DND-41 (cell line): Measurements from ENCODE around the gene RNF217.

ENCODE experiments used
- ATAC-seq: fragments of 200-7000 bp; cut with Tn5 transposase; 3 replicates; pipeline ENCODE4 v1.9.1; 2021; ENCODE audit warnings: low read depth; ENCODE audit not compliant: insufficient read depth
- DNase-seq: peaks from one replicate; pipeline ENCODE4 v3.0.0-alpha.2; 2020
- H2AFZ ChIP-seq: 2 replicates; pipeline ENCODE4 v1.6.0; 2012; ENCODE audit warnings: low read depth, low read length
- H3K27ac ChIP-seq: 2 replicates; pipeline ENCODE4 v1.5.1; 2012; ENCODE audit warnings: low read length, inconsistent platforms
- H3K27me3 ChIP-seq: fragments of 200-600 bp; sonication (generic); 2 replicates; pipeline ENCODE4 v1.6.0; 2012; ENCODE audit warnings: low read length, mild to moderate bottlenecking, inconsistent platforms; ENCODE audit not compliant: insufficient read depth, poor library complexity
- H3K36me3 ChIP-seq: 2 replicates; pipeline ENCODE4 v1.5.1; 2012; ENCODE audit warnings: low read length, inconsistent platforms; ENCODE audit not compliant: insufficient read depth
- H3K4me1 ChIP-seq: 2 replicates; pipeline ENCODE4 v1.5.1; 2012; ENCODE audit warnings: mild to moderate bottlenecking, low read length; ENCODE audit not compliant: insufficient read depth
- H3K4me2 ChIP-seq: 2 replicates; pipeline ENCODE4 v1.6.0; 2012; ENCODE audit warnings: mild to moderate bottlenecking, moderate library complexity, low read length, inconsistent platforms; ENCODE audit not compliant: insufficient read depth
- H3K4me3 ChIP-seq, 2 experiments: fragments of 200-600 bp in 1 of 2; shearing (Covaris generic) in 1 of 2; 2 replicates each; pipeline ENCODE4 v1.5.1; 2012 to 2016; ENCODE audit warnings: inconsistent platforms in 2 of 2, low read length in 2 of 2, mild to moderate bottlenecking in 2 of 2, low read depth in 1 of 2, moderate library complexity in 1 of 2
- H3K79me2 ChIP-seq: 2 replicates; pipeline ENCODE4 v1.6.0; 2012; ENCODE audit warnings: low read length, inconsistent platforms; ENCODE audit not compliant: insufficient read depth
- H3K9ac ChIP-seq: 2 replicates; pipeline ENCODE4 v1.6.0; 2012; ENCODE audit warnings: low read depth, mild to moderate bottlenecking, inconsistent platforms, low read length, moderate library complexity
- H3K9me3 ChIP-seq: 2 replicates; pipeline ENCODE4 v1.5.1; 2012; ENCODE audit warnings: low read length, moderate library complexity, mild to moderate bottlenecking, inconsistent platforms; ENCODE audit not compliant: insufficient read depth, severe bottlenecking
- H4K20me1 ChIP-seq: 2 replicates; pipeline ENCODE4 v1.6.0; 2012; ENCODE audit warnings: low read length; ENCODE audit not compliant: insufficient read depth
- EZH2 ChIP-seq: IDR thresholded peaks from 3 replicates; pipeline ENCODE4 v1.6.1; 2012; ENCODE audit warnings: borderline replicate concordance, low read depth, mild to moderate bottlenecking, moderate library complexity, low read length, inconsistent platforms; ENCODE audit not compliant: severe bottlenecking
- TF ChIP-seq, protein P1 (sequence below): IDR thresholded peaks from 2 replicates; pipeline ENCODE4 v1.5.1; 2012; ENCODE audit warnings: borderline replicate concordance, low read length, moderate library complexity, mild to moderate bottlenecking; ENCODE audit not compliant: poor library complexity, severe bottlenecking; ENCODE audit errors: extremely low read depth

RNF217 gene

DNA sequence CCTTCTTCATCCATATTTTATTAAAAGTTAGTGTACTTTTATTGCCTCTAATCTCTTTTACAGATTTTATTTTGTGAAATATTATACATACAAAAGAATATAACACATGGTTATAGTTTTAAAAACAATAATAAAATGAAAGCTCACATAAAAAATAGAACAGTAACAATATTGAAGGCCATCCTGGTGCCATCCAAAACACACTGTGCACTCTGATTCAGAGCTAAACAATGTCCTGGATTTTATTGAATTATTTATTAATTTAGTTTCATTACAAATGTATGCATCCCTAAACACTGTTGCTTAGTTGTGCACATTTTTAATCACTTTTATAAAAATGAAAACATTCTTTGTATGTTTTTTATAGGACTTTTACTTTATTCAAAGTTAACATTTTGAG, 32.9 kb downstream of the RNF217 start:
- Histone ChIP-seq H3K9me3 (no peaks in the 10 kb centered on the region), H2AFZ (no peak overlapping the region), H3K4me1 (no peaks in the 10 kb centered on the region), H3K4me3 (no peak overlapping the region), H3K79me2 (no peaks in the 10 kb centered on the region), H3K27me3 (no peaks in the 10 kb centered on the region), H3K36me3 (no peaks in the 10 kb centered on the region), H3K4me2 (no peak overlapping the region), H4K20me1 (no peaks in the 10 kb centered on the region), H3K9ac (no peak overlapping the region), H3K27ac (no peak overlapping the region)
- TF ChIP-seq, protein P1, sequence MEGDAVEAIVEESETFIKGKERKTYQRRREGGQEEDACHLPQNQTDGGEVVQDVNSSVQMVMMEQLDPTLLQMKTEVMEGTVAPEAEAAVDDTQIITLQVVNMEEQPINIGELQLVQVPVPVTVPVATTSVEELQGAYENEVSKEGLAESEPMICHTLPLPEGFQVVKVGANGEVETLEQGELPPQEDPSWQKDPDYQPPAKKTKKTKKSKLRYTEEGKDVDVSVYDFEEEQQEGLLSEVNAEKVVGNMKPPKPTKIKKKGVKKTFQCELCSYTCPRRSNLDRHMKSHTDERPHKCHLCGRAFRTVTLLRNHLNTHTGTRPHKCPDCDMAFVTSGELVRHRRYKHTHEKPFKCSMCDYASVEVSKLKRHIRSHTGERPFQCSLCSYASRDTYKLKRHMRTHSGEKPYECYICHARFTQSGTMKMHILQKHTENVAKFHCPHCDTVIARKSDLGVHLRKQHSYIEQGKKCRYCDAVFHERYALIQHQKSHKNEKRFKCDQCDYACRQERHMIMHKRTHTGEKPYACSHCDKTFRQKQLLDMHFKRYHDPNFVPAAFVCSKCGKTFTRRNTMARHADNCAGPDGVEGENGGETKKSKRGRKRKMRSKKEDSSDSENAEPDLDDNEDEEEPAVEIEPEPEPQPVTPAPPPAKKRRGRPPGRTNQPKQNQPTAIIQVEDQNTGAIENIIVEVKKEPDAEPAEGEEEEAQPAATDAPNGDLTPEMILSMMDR, result no peak
- TF ChIP-seq EZH2, result no peak
- DNase-seq, result no peak
- no peak for ATAC-seq

DNA sequence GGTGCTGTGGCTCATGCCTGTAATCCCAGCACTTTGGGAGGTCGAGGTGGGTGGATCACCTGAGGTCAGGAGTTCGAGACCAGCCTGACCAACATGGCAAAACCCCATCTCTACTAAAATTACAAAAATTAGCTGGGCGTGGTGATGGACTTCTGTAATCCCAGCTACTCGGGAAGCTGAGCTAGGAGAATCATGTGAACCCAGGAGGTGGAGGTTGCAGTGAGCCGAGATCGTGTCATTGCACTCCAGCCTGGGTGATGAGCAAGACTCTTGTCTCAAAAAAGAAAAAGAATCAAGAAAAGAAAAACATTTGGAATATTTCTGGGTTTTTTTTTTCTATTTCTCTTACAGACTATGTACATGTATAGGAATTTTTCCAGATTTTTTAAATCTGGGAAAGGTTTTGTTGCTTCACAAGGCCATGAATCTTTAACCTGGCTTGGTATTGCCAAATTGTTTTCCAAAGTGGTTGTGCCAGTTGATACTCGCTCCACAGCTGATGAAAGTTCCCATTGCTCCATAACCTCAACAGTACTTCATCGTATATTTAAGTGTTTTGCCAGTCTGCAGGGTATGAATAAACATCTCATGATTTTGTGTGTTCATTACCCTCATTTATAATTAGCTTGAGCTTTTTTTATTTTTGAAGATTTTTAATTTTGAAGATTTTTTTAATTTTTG, 33.5 kb downstream of the RNF217 start:
- no peaks in the 10 kb centered on the region for H3K4me1 ChIP-seq
- no peak overlapping the region for H3K4me2 ChIP-seq
- H3K27me3 ChIP-seq, result no peaks in the 10 kb centered on the region
- no peak for ATAC-seq
- H2AFZ ChIP-seq, result no peak overlapping the region
- DNase-seq, result no peak
- TF ChIP-seq, protein P1, result no peak
- TF ChIP-seq EZH2, result no peak
- no peaks in the 10 kb centered on the region for H4K20me1 ChIP-seq
- H3K9ac ChIP-seq, result no peak overlapping the region
- H3K36me3 ChIP-seq, result no peaks in the 10 kb centered on the region
- no peaks in the 10 kb centered on the region for H3K9me3 ChIP-seq
- H3K27ac ChIP-seq, result no peak overlapping the region
- H3K79me2 ChIP-seq, result no peaks in the 10 kb centered on the region
- H3K4me3 ChIP-seq, result no peak overlapping the region

DNA sequence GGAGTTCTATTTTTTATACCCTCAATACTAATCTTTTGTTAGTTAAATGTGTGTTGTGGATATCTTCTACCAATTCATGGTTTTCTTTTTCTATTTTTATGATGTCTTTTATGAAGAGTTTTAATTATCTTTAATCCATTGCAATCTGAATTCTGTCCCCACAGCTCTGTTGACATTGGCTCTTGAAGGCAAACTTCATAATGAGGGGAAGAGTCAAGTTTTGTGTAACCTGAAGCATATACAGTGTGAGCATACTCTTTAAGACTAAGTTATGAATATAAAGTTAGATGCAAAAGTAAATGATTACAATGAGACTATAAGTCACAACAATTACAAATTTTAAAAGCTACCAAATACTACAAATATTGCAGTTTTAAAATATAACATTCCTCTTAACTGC, 34.2 kb downstream of the RNF217 start:
- H3K4me3 ChIP-seq, result no peak overlapping the region
- no peaks in the 10 kb centered on the region for H3K4me1 ChIP-seq
- no peak overlapping the region for H3K27ac ChIP-seq
- H2AFZ ChIP-seq, result no peak overlapping the region
- H3K9ac ChIP-seq, result no peak overlapping the region
- H3K9me3 ChIP-seq, result no peaks in the 10 kb centered on the region
- no peaks in the 10 kb centered on the region for H3K36me3 ChIP-seq
- no peak overlapping the region for H3K4me2 ChIP-seq
- H3K79me2 ChIP-seq, result no peaks in the 10 kb centered on the region
- H3K27me3 ChIP-seq, result no peaks in the 10 kb centered on the region
- DNase-seq, result no peak
- ATAC-seq, result no peak
- TF ChIP-seq, protein P1, result no peak
- no peak for TF ChIP-seq EZH2
- H4K20me1 ChIP-seq, result no peaks in the 10 kb centered on the region
